OCI-LY3 (cell line): ENCODE results near the gene VAV2.
A peak's percentile ranks its signal among the peaks of the same experiment; 100 is the strongest.

Experiments used
- H2AFZ ChIP-seq: fragments of 200-600, 300-600 bp; shearing (Covaris generic); 2 replicates; pipeline ENCODE4 v1.6.0; 2014; ENCODE audit warnings: antibody characterized with exemption, low read depth, low read length
- H3K27ac ChIP-seq: fragments of 200-600, 300-600 bp; sonication (generic); 2 replicates; pipeline ENCODE4 v1.5.1; 2014; ENCODE audit warnings: mild to moderate bottlenecking, low read length, moderate library complexity, mixed read lengths
- H3K27me3 ChIP-seq: fragments of 200-600, 300-600 bp; sonication (generic); 2 replicates; pipeline ENCODE4 v1.6.1; 2014; ENCODE audit warnings: low read depth, low read length, mixed read lengths
- H3K36me3 ChIP-seq: fragments of 200-600, 300-600 bp; sonication (generic); replicated peaks from 2 replicates; pipeline ENCODE3; 2014; ENCODE audit warnings: low read depth, low read length, mixed read lengths
- H3K4me1 ChIP-seq: fragments of 300-600, 200-600 bp; sonication (generic); 2 replicates; pipeline ENCODE4 v1.6.1; 2014; ENCODE audit warnings: low read length, mixed read lengths
- H3K4me2 ChIP-seq: fragments of 200-600, 300-600 bp; sonication (generic); 2 replicates; pipeline ENCODE4 v1.6.1; 2014; ENCODE audit warnings: low read length, mixed read lengths
- H3K4me3 ChIP-seq: fragments of 300-600, 200-600 bp; sonication (generic); 2 replicates; pipeline ENCODE4 v1.5.1; 2014; ENCODE audit warnings: antibody characterized with exemption, mild to moderate bottlenecking, low read length, moderate library complexity
- H3K79me2 ChIP-seq: fragments of 300-600, 200-600 bp; shearing (Covaris generic); 2 replicates; pipeline ENCODE4 v1.6.1; 2014; ENCODE audit warnings: mild to moderate bottlenecking, low read length, mixed read lengths
- H3K9ac ChIP-seq: fragments of 300-600, 200-600 bp; shearing (Covaris generic); 2 replicates; pipeline ENCODE4 v1.6.0; 2014; ENCODE audit warnings: mild to moderate bottlenecking, low read length, moderate library complexity
- H3K9me3 ChIP-seq: fragments of 200-600, 300-600 bp; shearing (Covaris generic); 2 replicates; pipeline ENCODE4 v1.6.1; 2014; ENCODE audit warnings: low read length, mixed read lengths; ENCODE audit not compliant: insufficient read depth
- H4K20me1 ChIP-seq: fragments of 200-600, 300-600 bp; sonication (generic); 2 replicates; pipeline ENCODE4 v1.6.1; 2016; ENCODE audit warnings: low read length, mixed read lengths; ENCODE audit not compliant: insufficient read depth
- EZH2phosphoT487 ChIP-seq: fragments of 200-600 bp; shearing (Covaris generic); IDR thresholded peaks from 2 replicates; pipeline ENCODE4 v1.6.1; 2018; ENCODE audit warnings: antibody characterized with exemption, mixed run types, low read depth
- TF ChIP-seq, protein P1 (sequence below): fragments of 200-600, 300-600 bp; sonication (generic); IDR thresholded peaks from 2 replicates; pipeline ENCODE4 v1.5.1; 2014; ENCODE audit warnings: antibody characterized with exemption, low read length, low read depth

Gene VAV2

GRCh38 chr9:133733796-133734533 lies 258.2 kb downstream of the VAV2 start:
- Histone ChIP-seq H3K27ac (0 out of 2 replicates have a peak overlapping the region, but pooled peaks have one; percentile 88), H3K27me3 (peaks cover 18% of the 10 kb centered on the region), H3K9me3 (no peaks in the 10 kb centered on the region), H3K9ac (peak overlapping the region; percentile 56; the same call in 1 of the 2 replicates), H3K4me2 (peak overlapping the region; percentile 96), H4K20me1 (no peaks in the 10 kb centered on the region), H3K36me3 (no peaks in the 10 kb centered on the region), H3K79me2 (no peaks in the 10 kb centered on the region), H3K4me1 (peaks cover 49% of the 10 kb centered on the region), H2AFZ (no peak overlapping the region), H3K4me3 (peak overlapping the region; percentile 74; the same call in 1 of the 2 replicates)
- TF ChIP-seq EZH2phosphoT487, result no peak
- TF ChIP-seq, protein P1, sequence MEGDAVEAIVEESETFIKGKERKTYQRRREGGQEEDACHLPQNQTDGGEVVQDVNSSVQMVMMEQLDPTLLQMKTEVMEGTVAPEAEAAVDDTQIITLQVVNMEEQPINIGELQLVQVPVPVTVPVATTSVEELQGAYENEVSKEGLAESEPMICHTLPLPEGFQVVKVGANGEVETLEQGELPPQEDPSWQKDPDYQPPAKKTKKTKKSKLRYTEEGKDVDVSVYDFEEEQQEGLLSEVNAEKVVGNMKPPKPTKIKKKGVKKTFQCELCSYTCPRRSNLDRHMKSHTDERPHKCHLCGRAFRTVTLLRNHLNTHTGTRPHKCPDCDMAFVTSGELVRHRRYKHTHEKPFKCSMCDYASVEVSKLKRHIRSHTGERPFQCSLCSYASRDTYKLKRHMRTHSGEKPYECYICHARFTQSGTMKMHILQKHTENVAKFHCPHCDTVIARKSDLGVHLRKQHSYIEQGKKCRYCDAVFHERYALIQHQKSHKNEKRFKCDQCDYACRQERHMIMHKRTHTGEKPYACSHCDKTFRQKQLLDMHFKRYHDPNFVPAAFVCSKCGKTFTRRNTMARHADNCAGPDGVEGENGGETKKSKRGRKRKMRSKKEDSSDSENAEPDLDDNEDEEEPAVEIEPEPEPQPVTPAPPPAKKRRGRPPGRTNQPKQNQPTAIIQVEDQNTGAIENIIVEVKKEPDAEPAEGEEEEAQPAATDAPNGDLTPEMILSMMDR, result no peak

- H3K27me3 ChIP-seq, result peaks cover 20% of the 10 kb centered on the region
- H3K9me3 ChIP-seq, result no peaks in the 10 kb centered on the region
- no peak overlapping the region for H3K27ac ChIP-seq
- no peak for TF ChIP-seq EZH2phosphoT487
- TF ChIP-seq, protein P1, result no peak
- H3K4me3 ChIP-seq, result no peak overlapping the region
- peaks cover 43% of the 10 kb centered on the region for H3K4me1 ChIP-seq
- H3K79me2 ChIP-seq, result no peaks in the 10 kb centered on the region
- no peak overlapping the region for H3K9ac ChIP-seq
- H3K4me2 ChIP-seq, result no peak overlapping the region
- no peaks in the 10 kb centered on the region for H4K20me1 ChIP-seq
- H2AFZ ChIP-seq, result no peak overlapping the region
- H3K36me3 ChIP-seq, result no peaks in the 10 kb centered on the region
Observed at GRCh38 chr9:133733421-133733795, 258.7 kb downstream of the VAV2 start.

DNA sequence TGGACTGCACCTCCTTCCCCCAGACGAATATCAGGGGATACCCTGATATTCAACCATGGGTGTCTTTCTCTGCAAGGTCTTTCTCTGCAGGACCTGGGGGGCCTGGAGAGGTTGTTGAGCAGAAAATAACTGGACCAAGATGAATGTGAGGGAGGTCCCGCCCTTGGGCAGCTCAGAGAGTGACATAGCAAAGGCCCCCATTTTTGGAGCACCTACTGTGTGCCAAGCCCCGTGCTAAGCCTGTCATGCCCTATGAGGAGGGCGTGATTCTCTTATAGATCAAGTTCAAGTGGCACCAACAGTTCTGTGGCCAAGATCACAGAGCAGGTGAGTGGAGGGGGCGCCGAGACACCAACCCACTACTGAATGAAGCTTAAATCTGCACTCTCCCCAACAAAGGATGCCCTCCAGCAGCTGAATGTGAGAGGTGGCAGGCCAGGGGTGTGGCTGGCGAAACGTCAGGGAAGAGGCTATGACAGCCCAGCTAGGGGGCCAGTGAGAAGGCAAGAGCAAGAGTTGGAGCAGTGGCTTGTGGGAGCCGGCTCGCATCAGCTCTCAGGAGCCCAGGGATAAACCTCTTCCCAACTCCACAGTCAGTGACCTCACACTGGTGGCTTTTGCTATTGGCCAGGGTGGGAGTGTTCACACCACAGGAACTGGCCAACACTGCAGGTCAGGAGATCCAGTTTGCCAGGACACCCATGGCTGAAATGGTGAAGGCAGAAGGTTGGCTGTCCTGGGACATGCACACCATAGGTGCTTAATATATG lies 259.3 kb downstream of the VAV2 start:
- H3K27me3 ChIP-seq, result peaks cover 22% of the 10 kb centered on the region
- no peak overlapping the region for H3K4me3 ChIP-seq
- H3K4me2 ChIP-seq, result no peak overlapping the region
- peaks cover 39% of the 10 kb centered on the region for H3K4me1 ChIP-seq
- TF ChIP-seq EZH2phosphoT487, result no peak
- TF ChIP-seq, protein P1, result no peak
- no peaks in the 10 kb centered on the region for H4K20me1 ChIP-seq
- no peaks in the 10 kb centered on the region for H3K79me2 ChIP-seq
- no peak overlapping the region for H2AFZ ChIP-seq
- H3K9me3 ChIP-seq, result no peaks in the 10 kb centered on the region
- H3K36me3 ChIP-seq, result no peaks in the 10 kb centered on the region
- no peak overlapping the region for H3K27ac ChIP-seq
- no peak overlapping the region for H3K9ac ChIP-seq
